Head of caudate nucleus (tissue), 42 donors: ENCODE results near the gene LIMS3.
"Not testable (repeated sequence)": the region's sequence is repeated elsewhere in the genome, so short reads cannot be mapped to it uniquely, and the experiment has no call there.

Experiments
- DNase-seq, 42 donors: peaks; one replicate each; pipeline versions ENCODE4 v3.0.0 to v3.0.0-alpha.2; 2020 to 2021; ENCODE audit warnings: mixed read lengths in 7 of 42
- intact Hi-C: fragments of 100-400 bp; cut with DNase I; formaldehyde crosslinking; loops from one replicate; pipeline ENCODE4 v1.15.0; 2022

LIMS3 gene

GRCh38 chr2:109898462-109899336, at the start of gene LIMS3:
LIMS3 (plus strand) TSS chr2:109898688; CDS start chr2:109898729, 41 bp downstream.
- intact Hi-C loops = not testable (repeated sequence)

DNA sequence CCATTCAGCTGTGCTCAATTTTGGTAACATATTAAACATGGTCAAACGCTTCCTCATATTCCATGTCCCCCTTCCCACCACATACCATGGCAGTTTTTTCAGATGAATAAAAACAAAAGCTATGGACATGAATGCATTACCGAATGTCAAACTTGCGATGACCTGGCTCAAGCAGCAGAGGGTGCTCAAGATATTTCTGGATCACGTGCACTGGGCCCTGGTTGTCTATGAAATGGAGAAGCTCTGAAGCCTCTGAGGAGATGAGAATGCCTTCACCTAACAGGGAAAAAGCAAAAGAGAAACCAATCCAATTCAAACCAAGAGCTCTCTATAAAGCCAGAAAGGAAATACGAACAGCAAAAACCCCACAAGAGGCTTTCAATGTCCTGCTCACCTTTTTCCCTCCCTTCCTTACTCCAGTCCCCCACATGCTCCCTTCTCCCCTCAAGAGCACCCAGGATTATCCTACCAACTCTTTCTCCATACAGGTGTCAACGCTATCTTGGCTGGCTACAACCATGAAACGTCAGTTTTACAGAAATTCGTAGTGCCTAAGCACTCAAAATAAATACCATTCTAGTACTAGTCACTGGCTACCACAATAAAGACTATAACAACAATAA, 27.2 kb upstream of the LIMS3 start:
- intact Hi-C loops, DNase-seq: not testable (repeated sequence)

More at GRCh38 chr2:109898462-109899336, at the start of gene LIMS3:
- DNase-seq = not testable (repeated sequence)

DNA sequence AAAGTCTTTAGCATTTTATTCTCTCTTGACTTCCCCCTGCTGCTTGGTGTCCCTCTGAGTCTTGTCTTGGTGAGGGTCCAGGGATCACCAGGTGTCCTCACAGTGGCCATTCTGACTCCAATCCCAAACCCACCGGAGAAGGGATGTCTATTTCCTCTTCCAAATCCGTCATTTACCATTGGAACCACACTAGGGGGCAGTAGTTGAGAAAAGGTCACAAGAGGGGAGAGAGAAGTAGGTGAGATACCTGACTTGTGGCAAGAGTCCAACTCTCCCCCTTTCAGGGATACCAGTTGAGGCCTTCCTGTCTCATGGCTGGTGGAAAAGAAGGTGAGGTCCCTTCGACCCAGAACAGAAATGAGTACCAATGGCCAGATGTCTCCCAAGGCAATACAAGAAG, 21.9 kb upstream of the LIMS3 start:
- intact Hi-C loops = not testable (repeated sequence)

GRCh38 chr2:109882112-109882511, 16.4 kb upstream of the LIMS3 start:
- DNase-seq, intact Hi-C loops: not testable (repeated sequence)

More for the DNA sequence above, 21.9 kb upstream of the LIMS3 start:
- DNase-seq = not testable (repeated sequence)

DNA sequence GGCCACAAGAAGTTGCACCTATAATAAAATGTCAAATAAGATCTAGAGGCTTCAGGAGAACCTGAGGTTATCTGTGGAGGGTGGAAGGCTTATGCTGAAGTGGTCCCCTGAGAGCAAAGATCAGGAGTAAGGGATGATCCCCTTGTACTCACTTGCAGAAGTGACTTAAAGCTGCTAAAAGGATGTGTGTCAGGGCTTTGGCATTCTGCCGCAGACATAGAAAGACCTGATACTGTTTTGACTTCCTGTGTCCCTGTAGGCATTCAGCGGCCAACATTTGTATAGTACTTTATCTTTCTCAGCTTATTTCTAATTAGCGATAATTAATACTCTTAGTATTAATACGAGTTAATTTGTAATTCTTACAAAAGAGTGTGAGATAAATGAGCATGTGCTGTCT, 10.1 kb upstream of the LIMS3 start:
- DNase-seq, intact Hi-C loops: not testable (repeated sequence)

- intact Hi-C loops, DNase-seq: not testable (repeated sequence)
Measured at GRCh38 chr2:109889909-109890308, 8.6 kb upstream of the LIMS3 start.

DNA sequence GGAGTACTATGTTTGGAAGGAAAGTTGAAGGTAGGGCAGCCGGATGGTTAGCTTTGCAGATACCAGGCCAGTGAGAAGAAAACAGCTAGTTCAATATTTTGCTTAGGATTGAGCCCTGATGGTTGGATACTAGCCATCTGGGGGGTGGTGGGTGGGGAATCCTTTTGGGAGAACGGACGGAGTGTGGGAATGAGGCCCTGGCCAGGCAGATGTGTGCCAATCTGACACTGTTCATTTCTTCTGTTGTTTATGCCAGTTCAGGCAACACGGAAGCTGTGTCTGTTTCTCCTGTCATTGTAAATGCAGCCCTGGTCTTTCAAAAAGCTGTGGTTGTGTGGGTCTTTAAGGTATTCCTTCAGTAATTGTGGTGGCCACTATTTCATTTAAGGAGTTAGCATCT, 7.5 kb upstream of the LIMS3 start:
- DNase-seq, intact Hi-C loops: not testable (repeated sequence)

- DNase-seq, intact Hi-C loops: not testable (repeated sequence)
Measured at GRCh38 chr2:109893736-109894135, 4.8 kb upstream of the LIMS3 start.

DNA sequence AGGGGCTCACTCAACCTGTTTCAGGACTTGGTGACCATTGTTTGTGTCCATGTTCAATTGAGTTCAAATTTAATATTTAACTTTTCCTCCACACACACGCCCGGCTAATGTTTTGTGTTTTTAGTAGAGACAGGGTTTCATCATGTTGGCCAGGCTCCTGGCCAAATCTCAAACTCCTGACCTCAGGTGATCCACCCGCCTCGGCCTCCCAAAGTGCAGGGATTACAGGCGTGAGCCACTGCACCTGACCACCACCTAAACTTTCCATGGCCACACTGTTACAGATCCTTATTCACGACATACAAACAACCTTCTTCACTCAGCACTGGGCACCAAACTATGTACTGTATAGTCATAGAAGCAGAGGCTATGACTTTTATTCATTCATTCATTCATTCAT, 4.3 kb upstream of the LIMS3 start:
- DNase-seq, intact Hi-C loops: not testable (repeated sequence)

GRCh38 chr2:109895090-109895869, 3.2 kb upstream of the LIMS3 start:
- intact Hi-C loops, DNase-seq: not testable (repeated sequence)

GRCh38 chr2:109896212-109896611, 2.3 kb upstream of the LIMS3 start:
- intact Hi-C loops, DNase-seq: not testable (repeated sequence)

GRCh38 chr2:109897769-109898461, 573 bp upstream of the LIMS3 start:
- intact Hi-C loops = not testable (repeated sequence)

GRCh38 chr2:109905796-109906195, 7.3 kb downstream of the LIMS3 start:
- intact Hi-C loops, DNase-seq: not testable (repeated sequence)

More at GRCh38 chr2:109897769-109898461, 573 bp upstream of the LIMS3 start:
- DNase-seq = not testable (repeated sequence)

DNA sequence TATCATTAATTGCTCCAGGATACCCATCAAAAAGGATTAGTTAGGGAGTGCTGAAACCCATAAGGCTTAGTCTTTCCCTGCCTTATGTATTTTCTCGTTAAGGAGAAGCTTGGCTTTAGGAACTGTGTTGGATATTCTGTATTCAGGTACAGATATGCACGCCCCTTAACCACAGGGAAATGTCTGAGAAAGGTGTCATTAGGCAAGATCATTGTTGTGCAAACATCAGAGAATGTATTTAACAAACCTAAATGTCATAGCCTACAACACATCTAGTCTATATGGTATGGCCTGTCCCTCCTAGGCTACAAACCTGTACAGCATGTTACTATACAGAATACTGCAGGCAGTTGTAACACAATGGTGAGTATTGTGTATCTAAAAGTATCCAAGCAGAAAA, 10.1 kb downstream of the LIMS3 start:
- DNase-seq, intact Hi-C loops: not testable (repeated sequence)

DNA sequence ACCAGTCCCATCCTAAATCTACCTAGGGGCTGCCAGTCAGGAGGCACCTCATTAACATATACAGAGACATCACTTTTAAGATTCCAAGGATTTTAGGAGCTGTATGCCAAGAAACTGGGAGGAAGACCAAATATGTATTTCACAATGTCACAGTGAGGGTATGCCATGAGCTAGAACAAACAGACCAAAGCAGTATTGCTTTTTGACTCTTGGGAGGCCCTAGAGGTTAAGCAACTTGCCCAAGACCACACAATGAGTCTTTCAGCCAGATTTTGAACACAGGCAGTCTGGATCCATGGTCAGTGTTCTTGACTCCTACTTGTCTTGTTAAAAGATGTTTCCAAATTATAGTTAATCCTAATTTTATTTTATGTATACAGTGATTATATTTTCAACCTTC, 12.3 kb downstream of the LIMS3 start:
- intact Hi-C loops, DNase-seq: not testable (repeated sequence)

GRCh38 chr2:109913911-109914310, 15.4 kb downstream of the LIMS3 start:
- intact Hi-C loops, DNase-seq: not testable (repeated sequence)

DNA sequence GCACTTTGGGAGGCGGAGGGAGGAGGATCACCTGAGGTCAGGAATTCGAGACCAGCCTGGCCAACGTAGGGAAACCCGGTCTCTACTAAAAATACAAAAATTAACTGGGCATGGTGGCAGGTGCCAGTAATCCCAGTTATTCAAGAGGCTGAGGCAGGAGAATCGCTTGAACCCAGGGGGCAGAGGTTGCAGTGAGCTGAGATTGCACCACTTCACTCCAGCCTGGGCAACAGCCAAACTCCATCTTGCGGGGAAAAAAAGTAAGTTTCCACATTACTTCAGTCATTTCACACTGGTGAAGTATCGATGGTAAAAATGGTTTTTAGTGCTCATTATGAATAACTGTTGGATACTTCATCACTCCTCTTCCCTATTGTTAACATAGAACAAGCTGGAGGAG, 16.1 kb downstream of the LIMS3 start:
- DNase-seq, intact Hi-C loops: not testable (repeated sequence)

DNA sequence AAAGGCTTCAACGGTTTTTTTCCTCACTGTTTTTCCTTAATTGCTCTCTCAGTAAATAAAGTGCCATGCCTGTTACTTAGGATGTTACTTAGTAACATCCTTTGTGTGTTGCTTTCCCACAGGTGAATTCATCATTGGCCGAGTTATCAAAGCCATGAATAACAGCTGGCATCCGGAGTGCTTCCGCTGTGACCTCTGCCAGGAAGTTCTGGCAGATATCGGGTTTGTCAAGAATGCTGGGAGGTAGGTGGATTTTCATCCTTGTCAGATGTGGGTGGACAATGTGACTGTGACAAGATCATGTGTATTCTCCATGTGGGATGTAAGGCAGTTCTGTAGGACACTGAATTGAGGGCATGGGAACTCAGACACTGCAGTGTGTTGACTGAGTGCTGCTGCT, 17.3 kb downstream of the LIMS3 start:
- intact Hi-C loops, DNase-seq: not testable (repeated sequence)

DNA sequence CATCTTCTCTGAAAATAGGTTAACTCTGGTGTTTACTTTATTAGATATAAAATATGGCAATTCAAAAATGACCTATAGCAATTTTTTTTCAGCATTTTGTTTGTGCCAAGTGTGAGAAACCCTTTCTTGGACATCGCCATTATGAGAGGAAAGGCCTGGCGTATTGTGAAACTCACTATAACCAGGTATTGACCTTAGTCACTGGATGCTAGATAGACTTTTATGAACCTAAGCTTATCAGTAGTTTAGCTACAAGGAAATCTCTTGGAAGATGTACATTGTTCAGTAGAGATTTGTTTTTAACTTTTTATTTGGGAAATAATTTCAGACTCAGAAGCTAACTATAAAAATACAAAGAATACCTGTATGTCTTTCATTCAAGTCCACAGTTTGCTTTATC, 21.7 kb downstream of the LIMS3 start:
- DNase-seq, intact Hi-C loops: not testable (repeated sequence)
